HCT116 (cell line): Measurements from ENCODE around the gene CABLES1. TPM values are rescaled to one million over a fixed set of nuclear protein-coding genes. Genes with fewer than 3 reads are reported as not detected.

ENCODE experiments used
- ATAC-seq: fragments of 200-7000 bp; cut with Tn5 transposase; 2 replicates; pipeline ENCODE4 v1.9.1; 2020; ENCODE audit warnings: mild to moderate bottlenecking, moderate library complexity
- BruUV-seq: library from RNA; stranded (reverse); fragments of 400-500 nt; replicated peaks from 2 replicates; lab custom pipeline; 2021; lab: Mats Ljungman, UMichigan
- CTCF ChIA-PET: fragments of 300-600 bp; sonication (Branson Sonifier 250); formaldehyde crosslinking; loops from one replicate; lab custom pipeline; 2021; ENCODE audit warnings: antibody characterized with exemption; lab: Charles Lee
- POLR2A ChIA-PET: fragments of 300-600, 350-600 bp; sonication (Branson Sonifier 250); formaldehyde crosslinking; loops from one replicate; lab custom pipeline; 2021; ENCODE audit warnings: antibody characterized with exemption; lab: Charles Lee
- RAD21 ChIA-PET, 2 experiments: fragments of 300-600 bp; sonication (Branson Sonifier 250); formaldehyde crosslinking; loops; one replicate each; lab custom pipeline; 2023; ENCODE audit warnings: low total read pairs in 2 of 2; ENCODE audit not compliant: uncharacterized antibody in 2 of 2, unreplicated experiment in 2 of 2, low non-redundant PET in 1 of 2; lab: Charles Lee
- DNase-seq: peaks from one replicate; pipeline ENCODE4 v3.0.0-alpha.2; 2010; ENCODE audit warnings: low read depth, low spot score
- H2AFZ ChIP-seq: fragments of 200-600 bp; shearing (Covaris generic), sonication (generic); 2 replicates; pipeline ENCODE4 v1.6.1; 2017; ENCODE audit warnings: low read depth, mixed run types, mixed read lengths, antibody characterized with exemption, low read length; ENCODE audit not compliant: poor library complexity, severe bottlenecking
- H3K27ac ChIP-seq: 2 replicates; pipeline ENCODE4 v1.5.1; 2012; ENCODE audit warnings: low read depth, low read length
- H3K27me3 ChIP-seq: fragments of 200-600 bp; sonication (generic); 2 replicates; pipeline ENCODE4 v1.6.1; 2016; ENCODE audit warnings: mixed run types, low read length, mixed read lengths; ENCODE audit not compliant: insufficient read depth
- H3K36me3 ChIP-seq, 2 experiments: fragments of 200-500 bp in 1 of 2; fragments of 200-600 bp in 1 of 2; sonication (Bioruptor generic) in 1 of 2; sonication (generic) in 1 of 2; 2 replicates each; pipeline versions ENCODE4 v1.5.1 to v1.6.1; 2014 to 2016; ENCODE audit warnings: low read length in 2 of 2, inconsistent platforms in 1 of 2, mixed read lengths in 1 of 2, mixed run types in 1 of 2; ENCODE audit not compliant: insufficient read depth in 2 of 2, control insufficient read depth in 1 of 2
- H3K4me1 ChIP-seq, 2 experiments: fragments of 200-600 bp in 1 of 2; sonication (generic) in 1 of 2; 2 replicates each; pipeline versions ENCODE4 v1.5.1 to v1.6.1; 2012 to 2017; ENCODE audit warnings: low read length in 2 of 2, inconsistent platforms in 1 of 2, mild to moderate bottlenecking in 1 of 2, mixed read lengths in 1 of 2, mixed run types in 1 of 2, moderate library complexity in 1 of 2; ENCODE audit not compliant: insufficient read depth in 2 of 2, control insufficient read depth in 1 of 2
- H3K4me2 ChIP-seq: fragments of 200-600 bp; sonication (generic); 2 replicates; pipeline ENCODE4 v1.6.1; 2017; ENCODE audit warnings: mixed run types, low read length, mixed read lengths
- H3K4me3 ChIP-seq, 2 experiments: fragments of 200-600 bp in 1 of 2; sonication (generic) in 1 of 2; replicated peaks in 1 of 2; 2 replicates each; pipeline ENCODE4 v1.5.1; 2011 to 2016; ENCODE audit warnings: low read length in 2 of 2, control low read depth in 1 of 2, low read depth in 1 of 2, mild to moderate bottlenecking in 1 of 2, mixed read lengths in 1 of 2, mixed run types in 1 of 2
- H3K79me2 ChIP-seq: fragments of 200-600 bp; sonication (generic); 2 replicates; pipeline ENCODE4 v1.6.1; 2017; ENCODE audit warnings: mild to moderate bottlenecking, mixed run types, low read length, moderate library complexity, mixed read lengths; ENCODE audit not compliant: insufficient read depth
- H3K9ac ChIP-seq: fragments of 200-600 bp; sonication (generic); 2 replicates; pipeline ENCODE4 v1.6.1; 2016; ENCODE audit warnings: low read length, mixed read lengths
- H3K9me2 ChIP-seq: fragments of 200-600 bp; sonication (generic), shearing (Covaris generic); 2 replicates; pipeline ENCODE4 v1.6.1; 2017; ENCODE audit warnings: mixed run types, mild to moderate bottlenecking, moderate library complexity; ENCODE audit not compliant: insufficient read depth
- H3K9me3 ChIP-seq, 2 experiments: fragments of 200-500 bp in 1 of 2; fragments of 200-600 bp in 1 of 2; sonication (Bioruptor generic) in 1 of 2; sonication (generic) in 1 of 2; 2 replicates each; pipeline ENCODE4 v1.6.1; 2014 to 2017; ENCODE audit warnings: low read length in 2 of 2, mixed read lengths in 2 of 2, inconsistent platforms in 1 of 2, low read depth in 1 of 2, mild to moderate bottlenecking in 1 of 2, mixed run types in 1 of 2, moderate library complexity in 1 of 2; ENCODE audit not compliant: control insufficient read depth in 1 of 2, insufficient read depth in 1 of 2
- H4K20me1 ChIP-seq: fragments of 200-600 bp; sonication (generic), shearing (Covaris generic); 2 replicates; pipeline ENCODE4 v1.6.1; 2017; ENCODE audit warnings: mixed run types, mild to moderate bottlenecking, moderate library complexity; ENCODE audit not compliant: insufficient read depth
- CBX3 ChIP-seq: IDR thresholded peaks from 2 replicates; pipeline ENCODE4 v1.6.1; 2012; ENCODE audit warnings: low read depth
- CEBPB ChIP-seq: IDR thresholded peaks from 2 replicates; pipeline ENCODE4 v1.6.1; 2012; ENCODE audit warnings: low read depth
- EGR1 ChIP-seq: IDR thresholded peaks from 2 replicates; pipeline ENCODE4 v1.6.1; 2012; ENCODE audit warnings: low read depth
- ELF1 ChIP-seq: IDR thresholded peaks from 2 replicates; pipeline ENCODE4 v1.6.1; 2012; ENCODE audit warnings: low read depth, borderline replicate concordance
- EZH2 ChIP-seq: fragments of 200-600 bp; sonication (generic); IDR thresholded peaks from 2 replicates; pipeline ENCODE4 v1.6.1; 2017; ENCODE audit warnings: antibody characterized with exemption, mixed run types
- FOSL1 ChIP-seq: IDR thresholded peaks from 2 replicates; pipeline ENCODE4 v1.6.1; 2012; ENCODE audit warnings: low read depth
- POLR2AphosphoS5 ChIP-seq: IDR thresholded peaks from 2 replicates; pipeline ENCODE4 v1.6.1; 2011; ENCODE audit warnings: mild to moderate bottlenecking, low read depth, low read length, moderate library complexity
- RAD21 ChIP-seq: IDR thresholded peaks from 2 replicates; pipeline ENCODE4 v1.6.1; 2012; ENCODE audit warnings: low read depth, mild to moderate bottlenecking
- SIN3A ChIP-seq: IDR thresholded peaks from 2 replicates; pipeline ENCODE4 v1.6.1; 2012; ENCODE audit warnings: low read depth
- SP1 ChIP-seq: IDR thresholded peaks from 2 replicates; pipeline ENCODE4 v1.6.1; 2012; ENCODE audit warnings: low read depth
- SRF ChIP-seq: IDR thresholded peaks from 2 replicates; pipeline ENCODE4 v1.6.1; 2012; ENCODE audit warnings: low read depth
- YY1 ChIP-seq: IDR thresholded peaks from 2 replicates; pipeline ENCODE4 v1.6.1; 2011; ENCODE audit warnings: low read length, low read depth, moderate library complexity, mild to moderate bottlenecking; ENCODE audit not compliant: insufficient replicate concordance; ENCODE audit errors: extremely low read depth
- intact Hi-C: fragments of 100-400 bp; cut with micrococcal nuclease; formaldehyde crosslinking; loops from 2 replicates; pipeline ENCODE4 v1.10.0; 2022
- total RNA-seq: library from RNA; stranded (reverse); gene quantifications from one replicate; pipeline ENCODE4 v1.2.1, GENCODE V29; 2021; ENCODE audit not compliant: unreplicated experiment
- TF ChIP-seq, protein P1 (sequence below): IDR thresholded peaks from 2 replicates; pipeline ENCODE4 v1.6.1; 2012; ENCODE audit warnings: low read depth
- TF ChIP-seq, protein P2 (sequence below): IDR thresholded peaks from 2 replicates; pipeline ENCODE4 v1.6.1; 2012
- TF ChIP-seq, protein P3 (sequence below), 3 experiments: fragments of 200-600 bp in 1 of 3; sonication (generic) in 1 of 3; IDR thresholded peaks in 2 of 3; conservative IDR thresholded peaks in 1 of 3; 2 replicates each; pipeline ENCODE4 v1.5.1; 2012 to 2017; ENCODE audit warnings: low read depth in 2 of 3, low read length in 2 of 3, antibody characterized with exemption in 1 of 3, borderline replicate concordance in 1 of 3, control low read depth in 1 of 3, mild to moderate bottlenecking in 1 of 3, mixed read lengths in 1 of 3, mixed run types in 1 of 3, moderate library complexity in 1 of 3; ENCODE audit not compliant: insufficient read depth in 1 of 3

The CABLES1 gene
- total RNA-seq, 1 experiment from 2014 or later = 7.7 TPM

DNA sequence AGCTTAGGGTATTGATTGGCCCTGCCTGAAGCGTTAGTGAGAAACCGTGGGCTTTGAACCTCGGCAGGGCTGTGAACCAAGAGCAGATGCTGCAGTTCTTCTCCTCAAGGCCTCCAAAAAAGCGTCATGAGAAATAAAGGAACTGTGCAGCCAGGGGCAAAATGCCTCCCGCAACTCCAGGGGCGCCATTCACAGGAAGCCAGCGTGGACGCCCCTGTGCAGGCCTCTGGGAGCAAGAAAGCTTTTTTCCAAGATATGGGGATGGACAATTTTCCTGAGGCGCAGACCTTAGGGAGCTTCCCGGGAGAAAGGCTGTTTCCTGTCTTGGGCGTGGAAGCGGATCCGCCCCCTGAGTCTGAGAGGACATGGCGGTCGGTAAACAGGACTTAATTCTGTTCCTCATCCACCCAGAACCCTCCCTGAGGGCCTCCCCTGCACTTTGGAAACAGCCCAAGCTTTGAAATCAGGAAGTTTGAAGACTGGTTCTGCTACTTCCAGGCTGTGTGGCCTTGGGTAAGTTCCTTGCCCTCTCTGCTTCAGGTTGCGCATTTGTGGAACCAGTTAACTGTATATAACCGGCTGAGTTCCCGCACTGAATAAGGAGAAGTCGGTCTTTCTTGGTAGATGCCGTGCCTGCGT lies 29.6 kb upstream of the CABLES1 start:
- Histone ChIP-seq H3K9me3 (no peaks in the 10 kb centered on the region), H3K9ac (0 out of 2 replicates have a peak overlapping the region, but pooled peaks have one; percentile 7), H3K36me3 (no peaks in the 10 kb centered on the region), H3K27ac (no peak overlapping the region), H3K4me3 (no peak overlapping the region), H3K27me3 (no peaks in the 10 kb centered on the region), H3K4me2 (peak overlapping the region; percentile 72), H3K4me1 (peaks cover 46 to 57% of the 10 kb centered on the region in 2 experiments), H3K9me2 (no peaks in the 10 kb centered on the region), H2AFZ (no peak overlapping the region), H4K20me1 (no peaks in the 10 kb centered on the region), H3K79me2 (no peaks in the 10 kb centered on the region)
- POLR2A ChIA-PET = interaction anchor here (1.1 kb wide), 1 partner anchor 28 kb away, joined by 6 read pairs; no protein-coding TSS in a partner anchor
- TF ChIP-seq FOSL1 (no peak), SP1 (no peak), EZH2 (no peak), ELF1 (no peak), SIN3A (no peak)
- no peak for ATAC-seq
- intact Hi-C loops = no loop called here
- RAD21 ChIA-PET = no interaction called here
- BruUV-seq = no TSS peak
- CTCF ChIA-PET = no interaction called here
- no peak for DNase-seq

DNA sequence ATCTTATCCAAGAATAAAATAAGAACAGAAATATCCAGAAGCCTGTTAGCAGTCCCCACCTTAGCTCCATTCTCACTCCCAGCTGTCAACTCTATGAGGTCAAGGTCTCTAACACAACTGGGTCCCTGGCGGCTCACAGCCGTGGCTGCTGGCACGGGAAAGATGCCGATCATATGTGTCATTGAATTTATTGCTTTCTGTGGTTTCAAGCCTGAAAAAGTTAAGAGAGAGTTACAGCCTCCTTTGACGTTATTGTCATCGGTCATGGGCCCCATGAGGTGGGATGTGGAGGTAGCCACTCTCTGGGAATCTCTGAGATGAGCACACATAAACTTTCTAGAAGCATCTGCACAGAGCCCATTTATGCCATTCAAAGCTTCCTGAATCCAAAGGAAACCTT lies 28.7 kb upstream of the CABLES1 start:
- ATAC-seq = peak; percentile 89
- Histone ChIP-seq H3K9me3 (no peaks in the 10 kb centered on the region), H3K79me2 (no peaks in the 10 kb centered on the region), H3K9ac (peak overlapping the region; percentile 43), H3K27me3 (no peaks in the 10 kb centered on the region), H2AFZ (peak overlapping the region; percentile 64), H3K4me1 (peaks cover 46 to 57% of the 10 kb centered on the region in 2 experiments), H3K4me3 (peak overlapping the region in 1 of 2 experiments; percentile 33; a peak in 2 of 4 replicates), H4K20me1 (no peaks in the 10 kb centered on the region), H3K9me2 (no peaks in the 10 kb centered on the region), H3K36me3 (no peaks in the 10 kb centered on the region), H3K4me2 (peak overlapping the region; percentile 72), H3K27ac (peak overlapping the region; percentile 61; the same call in 1 of the 2 replicates)
- DNase-seq = peak; percentile 88
- intact Hi-C loops = no loop called here
- ChIA-PET POLR2A (interaction anchor here (1.1 kb wide), 1 partner anchor 28 kb away, joined by 6 read pairs; no protein-coding TSS in a partner anchor), RAD21 (interaction anchor here in 1 of 2 experiments (0.6 kb wide), 1 partner anchor 75 kb away, joined by 4 read pairs; no protein-coding TSS in a partner anchor), CTCF (interaction anchor here (1.0 kb wide), 1 partner anchor 25 kb away, joined by 5 read pairs; no protein-coding TSS in a partner anchor)
- no TSS peak for BruUV-seq
- TF ChIP-seq YY1 (no peak), RAD21 (0 out of 2 replicates have a peak, but pooled peaks have one; percentile 4), SRF (no peak), FOSL1 (peak; percentile 84), CEBPB (peak; percentile 63), EGR1 (no peak), CBX3 (peak; percentile 87), POLR2AphosphoS5 (peak; percentile 36; the same call in 1 of the 2 replicates)
- TF ChIP-seq, protein P1, sequence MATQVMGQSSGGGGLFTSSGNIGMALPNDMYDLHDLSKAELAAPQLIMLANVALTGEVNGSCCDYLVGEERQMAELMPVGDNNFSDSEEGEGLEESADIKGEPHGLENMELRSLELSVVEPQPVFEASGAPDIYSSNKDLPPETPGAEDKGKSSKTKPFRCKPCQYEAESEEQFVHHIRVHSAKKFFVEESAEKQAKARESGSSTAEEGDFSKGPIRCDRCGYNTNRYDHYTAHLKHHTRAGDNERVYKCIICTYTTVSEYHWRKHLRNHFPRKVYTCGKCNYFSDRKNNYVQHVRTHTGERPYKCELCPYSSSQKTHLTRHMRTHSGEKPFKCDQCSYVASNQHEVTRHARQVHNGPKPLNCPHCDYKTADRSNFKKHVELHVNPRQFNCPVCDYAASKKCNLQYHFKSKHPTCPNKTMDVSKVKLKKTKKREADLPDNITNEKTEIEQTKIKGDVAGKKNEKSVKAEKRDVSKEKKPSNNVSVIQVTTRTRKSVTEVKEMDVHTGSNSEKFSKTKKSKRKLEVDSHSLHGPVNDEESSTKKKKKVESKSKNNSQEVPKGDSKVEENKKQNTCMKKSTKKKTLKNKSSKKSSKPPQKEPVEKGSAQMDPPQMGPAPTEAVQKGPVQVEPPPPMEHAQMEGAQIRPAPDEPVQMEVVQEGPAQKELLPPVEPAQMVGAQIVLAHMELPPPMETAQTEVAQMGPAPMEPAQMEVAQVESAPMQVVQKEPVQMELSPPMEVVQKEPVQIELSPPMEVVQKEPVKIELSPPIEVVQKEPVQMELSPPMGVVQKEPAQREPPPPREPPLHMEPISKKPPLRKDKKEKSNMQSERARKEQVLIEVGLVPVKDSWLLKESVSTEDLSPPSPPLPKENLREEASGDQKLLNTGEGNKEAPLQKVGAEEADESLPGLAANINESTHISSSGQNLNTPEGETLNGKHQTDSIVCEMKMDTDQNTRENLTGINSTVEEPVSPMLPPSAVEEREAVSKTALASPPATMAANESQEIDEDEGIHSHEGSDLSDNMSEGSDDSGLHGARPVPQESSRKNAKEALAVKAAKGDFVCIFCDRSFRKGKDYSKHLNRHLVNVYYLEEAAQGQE = no peak
- TF ChIP-seq, protein P2, sequence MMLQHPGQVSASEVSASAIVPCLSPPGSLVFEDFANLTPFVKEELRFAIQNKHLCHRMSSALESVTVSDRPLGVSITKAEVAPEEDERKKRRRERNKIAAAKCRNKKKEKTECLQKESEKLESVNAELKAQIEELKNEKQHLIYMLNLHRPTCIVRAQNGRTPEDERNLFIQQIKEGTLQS = no peak
- TF ChIP-seq, protein P3, sequence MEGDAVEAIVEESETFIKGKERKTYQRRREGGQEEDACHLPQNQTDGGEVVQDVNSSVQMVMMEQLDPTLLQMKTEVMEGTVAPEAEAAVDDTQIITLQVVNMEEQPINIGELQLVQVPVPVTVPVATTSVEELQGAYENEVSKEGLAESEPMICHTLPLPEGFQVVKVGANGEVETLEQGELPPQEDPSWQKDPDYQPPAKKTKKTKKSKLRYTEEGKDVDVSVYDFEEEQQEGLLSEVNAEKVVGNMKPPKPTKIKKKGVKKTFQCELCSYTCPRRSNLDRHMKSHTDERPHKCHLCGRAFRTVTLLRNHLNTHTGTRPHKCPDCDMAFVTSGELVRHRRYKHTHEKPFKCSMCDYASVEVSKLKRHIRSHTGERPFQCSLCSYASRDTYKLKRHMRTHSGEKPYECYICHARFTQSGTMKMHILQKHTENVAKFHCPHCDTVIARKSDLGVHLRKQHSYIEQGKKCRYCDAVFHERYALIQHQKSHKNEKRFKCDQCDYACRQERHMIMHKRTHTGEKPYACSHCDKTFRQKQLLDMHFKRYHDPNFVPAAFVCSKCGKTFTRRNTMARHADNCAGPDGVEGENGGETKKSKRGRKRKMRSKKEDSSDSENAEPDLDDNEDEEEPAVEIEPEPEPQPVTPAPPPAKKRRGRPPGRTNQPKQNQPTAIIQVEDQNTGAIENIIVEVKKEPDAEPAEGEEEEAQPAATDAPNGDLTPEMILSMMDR (IDR thresholded peaks at IDR 0.05 in 2 of 3, conservative IDR thresholded peaks at IDR 0.05 in 1 of 3; ENCODE audit: borderline replicate concordance in 1 of 3, insufficient read depth in 1 of 3, low read depth in 2 of 3, low read length in 2 of 3) = no peak
